PC-3 (cell line): Measurements from ENCODE around the gene DEUP1. TPM values are rescaled to one million over a fixed set of nuclear protein-coding genes. Genes with fewer than 3 reads are reported as not detected.

ENCODE experiments used
- ATAC-seq: fragments of 200-7000 bp; cut with Tn5 transposase; 2 replicates; pipeline ENCODE4 v1.9.1; 2020; ENCODE audit warnings: mild to moderate bottlenecking, moderate library complexity
- BruUV-seq: library from RNA; stranded (reverse); fragments of 400-500 nt; replicated peaks from 2 replicates; lab custom pipeline; 2021; lab: Mats Ljungman, UMichigan
- CTCF ChIA-PET: fragments of 300-600 bp; sonication (Branson Sonifier 250); formaldehyde crosslinking; loops from one replicate; lab custom pipeline; 2022; ENCODE audit warnings: antibody characterized with exemption; lab: Charles Lee
- POLR2A ChIA-PET: fragments of 300-600 bp; sonication (Branson Sonifier 250); formaldehyde crosslinking; loops from one replicate; lab custom pipeline; 2022; ENCODE audit warnings: antibody characterized with exemption; ENCODE audit not compliant: unreplicated experiment; lab: Charles Lee
- DNase-seq: peaks from one replicate; pipeline ENCODE4 v3.0.0-alpha.2; 2015
- H2AFZ ChIP-seq: fragments of 300-600 bp; sonication (generic); 2 replicates; pipeline ENCODE4 v1.6.0; 2016; ENCODE audit warnings: antibody characterized with exemption, low read length
- H3F3A ChIP-seq: fragments of 300-600 bp; sonication (generic); one replicate; pipeline ENCODE4 v1.6.0; 2017; ENCODE audit warnings: antibody characterized with exemption, low read length, control low read depth, mild to moderate bottlenecking; ENCODE audit not compliant: unreplicated experiment
- H3K27ac ChIP-seq: fragments of 300-600 bp; sonication (generic); 2 replicates; pipeline ENCODE4 v1.5.1; 2016; ENCODE audit warnings: mild to moderate bottlenecking, low read length
- H3K27me3 ChIP-seq: fragments of 300-600 bp; sonication (generic); 2 replicates; pipeline ENCODE4 v1.6.1; 2016; ENCODE audit warnings: low read length, mixed read lengths
- H3K36me3 ChIP-seq: fragments of 300-600 bp; sonication (generic); 2 replicates; pipeline ENCODE4 v1.6.1; 2016; ENCODE audit warnings: low read depth, mixed run types, low read length, mixed read lengths
- H3K4me1 ChIP-seq: fragments of 300-600 bp; sonication (generic); 2 replicates; pipeline ENCODE4 v1.5.1; 2016; ENCODE audit warnings: low read length; ENCODE audit not compliant: insufficient read depth
- H3K4me2 ChIP-seq: fragments of 300-600 bp; sonication (generic); 2 replicates; pipeline ENCODE4 v1.6.0; 2016; ENCODE audit warnings: low read length
- H3K4me3 ChIP-seq: fragments of 300-600 bp; sonication (generic); 2 replicates; pipeline ENCODE4 v1.5.1; 2016; ENCODE audit warnings: mild to moderate bottlenecking, low read length, mixed read lengths
- H3K79me2 ChIP-seq: fragments of 300-600 bp; sonication (generic); 2 replicates; pipeline ENCODE4 v1.6.1; 2017; ENCODE audit warnings: low read length, mixed read lengths
- H3K9ac ChIP-seq: fragments of 300-600 bp; sonication (generic); 2 replicates; pipeline ENCODE4 v1.6.0; 2016; ENCODE audit warnings: mild to moderate bottlenecking, low read length
- H3K9me2 ChIP-seq: fragments of 300-600 bp; sonication (generic); replicated peaks from 2 replicates; pipeline ENCODE4 v1.6.1; 2016; ENCODE audit warnings: mixed run types, low read length, mixed read lengths
- H3K9me3 ChIP-seq: fragments of 300-600 bp; sonication (generic); 2 replicates; pipeline ENCODE4 v1.6.1; 2016; ENCODE audit warnings: low read length, mixed read lengths
- H4K20me1 ChIP-seq: fragments of 300-600 bp; sonication (generic); 2 replicates; pipeline ENCODE4 v1.6.1; 2016; ENCODE audit warnings: low read length, mixed read lengths
- CTCF ChIP-seq: fragments of 300-600 bp; sonication (generic); conservative IDR thresholded peaks from 2 replicates; pipeline ENCODE4 v1.5.1; 2017; ENCODE audit warnings: antibody characterized with exemption, low read depth, mild to moderate bottlenecking, low read length
- EZH2 ChIP-seq: fragments of 300-600 bp; sonication (generic); IDR thresholded peaks from one replicate; pipeline ENCODE4 v1.6.1; 2017; ENCODE audit warnings: antibody characterized with exemption, mild to moderate bottlenecking, low read length; ENCODE audit not compliant: unreplicated experiment
- EZH2phosphoT487 ChIP-seq: fragments of 300-600 bp; sonication (generic); IDR thresholded peaks from 2 replicates; pipeline ENCODE4 v1.6.1; 2018; ENCODE audit warnings: mild to moderate bottlenecking, antibody characterized with exemption, low read length, borderline replicate concordance
- intact Hi-C: fragments of 100-400 bp; cut with micrococcal nuclease; formaldehyde crosslinking; loops from 2 replicates; pipeline ENCODE4 v1.9.0; 2023
- total RNA-seq: library from RNA; depleted of rRNA; stranded (reverse); fragments of >200 nt; gene quantifications from 2 replicates; pipeline ENCODE4 v1.2.3, GENCODE V29; 2014

DEUP1 gene
- total RNA-seq, 1 experiment from 2014 or later = 0.26 TPM

GRCh38 chr11:93288079-93288478, 42.5 kb upstream of the DEUP1 start:
- Histone ChIP-seq H3K27me3 (no peaks in the 10 kb centered on the region), H3F3A (no peaks in the 10 kb centered on the region), H3K27ac (no peak overlapping the region), H2AFZ (no peak overlapping the region), H3K9ac (no peak overlapping the region), H3K4me1 (no peaks in the 10 kb centered on the region), H3K4me2 (no peak overlapping the region), H4K20me1 (no peaks in the 10 kb centered on the region), H3K9me3 (no peaks in the 10 kb centered on the region), H3K4me3 (no peak overlapping the region), H3K79me2 (no peaks in the 10 kb centered on the region), H3K36me3 (no peaks in the 10 kb centered on the region), H3K9me2 (no peaks in the 10 kb centered on the region)
- BruUV-seq = no TSS peak
- CTCF ChIA-PET = no interaction called here
- DNase-seq (peak; percentile 25), ATAC-seq (no peak)
- intact Hi-C loops = no loop called here
- no peak for TF ChIP-seq CTCF
- POLR2A ChIA-PET = no interaction called here

GRCh38 chr11:93288767-93289166, 41.8 kb upstream of the DEUP1 start:
- ChIA-PET POLR2A (no interaction called here), CTCF (interaction anchor here (0.6 kb wide), 1 partner anchor 11 kb away, joined by 3 read pairs; no protein-coding TSS in a partner anchor)
- Histone ChIP-seq H3K9me3 (no peaks in the 10 kb centered on the region), H3K4me3 (no peak overlapping the region), H3K36me3 (no peaks in the 10 kb centered on the region), H4K20me1 (no peaks in the 10 kb centered on the region), H3K9me2 (no peaks in the 10 kb centered on the region), H3K27ac (no peak overlapping the region), H3K27me3 (no peaks in the 10 kb centered on the region), H3K9ac (no peak overlapping the region), H3F3A (no peaks in the 10 kb centered on the region), H3K4me2 (no peak overlapping the region), H3K79me2 (no peaks in the 10 kb centered on the region), H3K4me1 (no peaks in the 10 kb centered on the region), H2AFZ (no peak overlapping the region)
- no TSS peak for BruUV-seq
- no peak for TF ChIP-seq EZH2phosphoT487
- TF ChIP-seq EZH2 = no peak
- no peak for TF ChIP-seq CTCF
- no peak for DNase-seq
- ATAC-seq = no peak
- intact Hi-C loops = no loop called here

GRCh38 chr11:93289782-93290463, 40.6 kb upstream of the DEUP1 start:
- no peak overlapping the region for H3K27ac ChIP-seq
- no peaks in the 10 kb centered on the region for H3K4me1 ChIP-seq
- TF ChIP-seq EZH2phosphoT487 (no peak), EZH2 (no peak), CTCF (no peak)
- intact Hi-C loops = no loop called here
- no peak for DNase-seq
- no peak overlapping the region for H3K4me2 ChIP-seq
- H3K9me3 ChIP-seq = no peaks in the 10 kb centered on the region
- BruUV-seq = no TSS peak
- no peaks in the 10 kb centered on the region for H3K9me2 ChIP-seq
- no peak overlapping the region for H3K4me3 ChIP-seq
- H2AFZ ChIP-seq = no peak overlapping the region
- H4K20me1 ChIP-seq = no peaks in the 10 kb centered on the region
- ChIA-PET POLR2A (no interaction called here), CTCF (no interaction called here)
- H3K9ac ChIP-seq = no peak overlapping the region
- no peak for ATAC-seq
- H3K36me3 ChIP-seq = no peaks in the 10 kb centered on the region
- H3K27me3 ChIP-seq = no peaks in the 10 kb centered on the region
- H3F3A ChIP-seq = no peaks in the 10 kb centered on the region
- H3K79me2 ChIP-seq = no peaks in the 10 kb centered on the region
